Measurements from ENCODE around the gene TMEM212.

Gene TMEM212

GRCh38 chr3:171881251-171881650, 38.1 kb downstream of the TMEM212 start:
- TF ChIP-seq EZH2phosphoT487 (IDR thresholded peaks at IDR 0.05; ENCODE audit: borderline replicate concordance) = no peak
- TF ChIP-seq CTCF (conservative IDR thresholded peaks at IDR 0.05; ENCODE audit: low read length) = no peak
- H3K9me3 ChIP-seq (ENCODE audit: insufficient read depth, low read depth, low read length) = no peaks in the 10 kb centered on the region
- H3K27me3 ChIP-seq (ENCODE audit: insufficient read depth, low read length, poor library complexity, severe bottlenecking) = no peaks in the 10 kb centered on the region
- H3K4me2 ChIP-seq (ENCODE audit: low read depth, low read length, poor library complexity, severe bottlenecking) = no peak overlapping the region
- H3K4me1 ChIP-seq (ENCODE audit: insufficient read depth, low read length, poor library complexity, severe bottlenecking) = no peaks in the 10 kb centered on the region
- H4K20me1 ChIP-seq (ENCODE audit: insufficient read depth, low read length, poor library complexity, severe bottlenecking) = no peaks in the 10 kb centered on the region
- no peaks in the 10 kb centered on the region for H3K79me2 ChIP-seq (ENCODE audit: insufficient read depth, low read length)
- H3K4me3 ChIP-seq (ENCODE audit: low read length, poor library complexity, severe bottlenecking) = no peak overlapping the region
- H2AFZ ChIP-seq (ENCODE audit: low read length) = no peak overlapping the region
- no peaks in the 10 kb centered on the region for H3K9me2 ChIP-seq (replicated peaks; ENCODE audit: low read depth, low read length)
- no peaks in the 10 kb centered on the region for H3K36me3 ChIP-seq (ENCODE audit: insufficient read depth, low read length)
- H3F3A ChIP-seq (ENCODE audit: low read depth) = no peaks in the 10 kb centered on the region
- H3K9ac ChIP-seq (ENCODE audit: low read depth, low read length, poor library complexity, severe bottlenecking) = no peak overlapping the region

GRCh38 chr3:171883257-171883892, 40.2 kb downstream of the TMEM212 start:
- no peaks in the 10 kb centered on the region for H3K27me3 ChIP-seq (ENCODE audit: insufficient read depth, low read length, poor library complexity, severe bottlenecking)
- no peaks in the 10 kb centered on the region for H3K36me3 ChIP-seq (ENCODE audit: insufficient read depth, low read length)
- TF ChIP-seq CTCF (conservative IDR thresholded peaks at IDR 0.05; ENCODE audit: low read length) = no peak
- TF ChIP-seq EZH2phosphoT487 (IDR thresholded peaks at IDR 0.05; ENCODE audit: borderline replicate concordance) = no peak
- H3K4me2 ChIP-seq (ENCODE audit: low read depth, low read length, poor library complexity, severe bottlenecking) = no peak overlapping the region
- no peaks in the 10 kb centered on the region for H4K20me1 ChIP-seq (ENCODE audit: insufficient read depth, low read length, poor library complexity, severe bottlenecking)
- no peak overlapping the region for H3K4me3 ChIP-seq (ENCODE audit: low read length, poor library complexity, severe bottlenecking)
- no peaks in the 10 kb centered on the region for H3F3A ChIP-seq (ENCODE audit: low read depth)
- H3K9me3 ChIP-seq (ENCODE audit: insufficient read depth, low read depth, low read length) = no peaks in the 10 kb centered on the region
- no peak overlapping the region for H3K9ac ChIP-seq (ENCODE audit: low read depth, low read length, poor library complexity, severe bottlenecking)
- no peaks in the 10 kb centered on the region for H3K79me2 ChIP-seq (ENCODE audit: insufficient read depth, low read length)
- no peak overlapping the region for H2AFZ ChIP-seq (ENCODE audit: low read length)
- H3K9me2 ChIP-seq (replicated peaks; ENCODE audit: low read depth, low read length) = no peaks in the 10 kb centered on the region
- no peaks in the 10 kb centered on the region for H3K4me1 ChIP-seq (ENCODE audit: insufficient read depth, low read length, poor library complexity, severe bottlenecking)

- H3K79me2 ChIP-seq (ENCODE audit: insufficient read depth, low read length) = no peaks in the 10 kb centered on the region
- H3K9me2 ChIP-seq (replicated peaks; ENCODE audit: low read depth, low read length) = no peaks in the 10 kb centered on the region
- no peaks in the 10 kb centered on the region for H3K4me1 ChIP-seq (ENCODE audit: insufficient read depth, low read length, poor library complexity, severe bottlenecking)
- H2AFZ ChIP-seq (ENCODE audit: low read length) = no peak overlapping the region
- H3K9me3 ChIP-seq (ENCODE audit: insufficient read depth, low read depth, low read length) = no peaks in the 10 kb centered on the region
- H3K9ac ChIP-seq (ENCODE audit: low read depth, low read length, poor library complexity, severe bottlenecking) = no peak overlapping the region
- H3K4me3 ChIP-seq (ENCODE audit: low read length, poor library complexity, severe bottlenecking) = no peak overlapping the region
- no peaks in the 10 kb centered on the region for H3K27me3 ChIP-seq (ENCODE audit: insufficient read depth, low read length, poor library complexity, severe bottlenecking)
- no peaks in the 10 kb centered on the region for H3F3A ChIP-seq (ENCODE audit: low read depth)
- H3K36me3 ChIP-seq (ENCODE audit: insufficient read depth, low read length) = no peaks in the 10 kb centered on the region
- no peak overlapping the region for H3K4me2 ChIP-seq (ENCODE audit: low read depth, low read length, poor library complexity, severe bottlenecking)
- no peaks in the 10 kb centered on the region for H4K20me1 ChIP-seq (ENCODE audit: insufficient read depth, low read length, poor library complexity, severe bottlenecking)
- TF ChIP-seq EZH2phosphoT487 (IDR thresholded peaks at IDR 0.05; ENCODE audit: borderline replicate concordance) (no peak), CTCF (conservative IDR thresholded peaks at IDR 0.05; ENCODE audit: low read length) (no peak)
Observed at GRCh38 chr3:171883893-171884279, 40.7 kb downstream of the TMEM212 start.
